Lower leg skin (tissue), 3 donors: ENCODE measurements around the gene ZNF302.

Experiments used
- POLR2A ChIP-seq, 2 donors: fragments of 450-650 bp; IDR thresholded peaks; one replicate each; pipeline ENCODE4 v1.6.1; 2016 to 2017; ENCODE audit warnings: antibody characterized with exemption in 2 of 2, mild to moderate bottlenecking in 1 of 2, moderate library complexity in 1 of 2
- TF ChIP-seq, protein P1 (sequence below), 3 donors: fragments of 450-650 bp; IDR thresholded peaks; one replicate each; pipeline ENCODE4 v1.5.1; 2016; ENCODE audit warnings: antibody characterized with exemption in 3 of 3, mild to moderate bottlenecking in 3 of 3, moderate library complexity in 2 of 3

- TF ChIP-seq POLR2A (IDR thresholded peaks at IDR 0.05) = no peak
- TF ChIP-seq, protein P1, sequence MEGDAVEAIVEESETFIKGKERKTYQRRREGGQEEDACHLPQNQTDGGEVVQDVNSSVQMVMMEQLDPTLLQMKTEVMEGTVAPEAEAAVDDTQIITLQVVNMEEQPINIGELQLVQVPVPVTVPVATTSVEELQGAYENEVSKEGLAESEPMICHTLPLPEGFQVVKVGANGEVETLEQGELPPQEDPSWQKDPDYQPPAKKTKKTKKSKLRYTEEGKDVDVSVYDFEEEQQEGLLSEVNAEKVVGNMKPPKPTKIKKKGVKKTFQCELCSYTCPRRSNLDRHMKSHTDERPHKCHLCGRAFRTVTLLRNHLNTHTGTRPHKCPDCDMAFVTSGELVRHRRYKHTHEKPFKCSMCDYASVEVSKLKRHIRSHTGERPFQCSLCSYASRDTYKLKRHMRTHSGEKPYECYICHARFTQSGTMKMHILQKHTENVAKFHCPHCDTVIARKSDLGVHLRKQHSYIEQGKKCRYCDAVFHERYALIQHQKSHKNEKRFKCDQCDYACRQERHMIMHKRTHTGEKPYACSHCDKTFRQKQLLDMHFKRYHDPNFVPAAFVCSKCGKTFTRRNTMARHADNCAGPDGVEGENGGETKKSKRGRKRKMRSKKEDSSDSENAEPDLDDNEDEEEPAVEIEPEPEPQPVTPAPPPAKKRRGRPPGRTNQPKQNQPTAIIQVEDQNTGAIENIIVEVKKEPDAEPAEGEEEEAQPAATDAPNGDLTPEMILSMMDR (IDR thresholded peaks at IDR 0.05) = no peak
These were observed 21.8 kb upstream of the ZNF302 start for GRCh38 chr19:34655651-34656050.
